Type B pancreatic cell (in vitro differentiated cells): ENCODE measurements around the gene TLX2. TPM values are rescaled to one million over a fixed set of nuclear protein-coding genes. Genes with fewer than 3 reads are reported as not detected.

Experiments used
- DNase-seq: peaks from one replicate; pipeline ENCODE4 v3.0.0; 2021; ENCODE audit warnings: mixed read lengths; ENCODE audit not compliant: unreplicated experiment; ENCODE audit errors: extremely low spot score
- H3K27ac Mint-ChIP-seq: 2 replicates; pipeline ENCODE4 v1.8.0; 2021; ENCODE audit warnings: mild to moderate bottlenecking, mixed read lengths
- H3K27me3 Mint-ChIP-seq: 2 replicates; pipeline ENCODE4 v1.8.0; 2021; ENCODE audit warnings: mixed read lengths
- H3K36me3 Mint-ChIP-seq: 2 replicates; pipeline ENCODE4 v1.8.0; 2021; ENCODE audit warnings: mixed read lengths
- H3K4me1 Mint-ChIP-seq: one replicate; pipeline ENCODE4 v1.8.0; 2021; ENCODE audit warnings: mixed read lengths; ENCODE audit not compliant: unreplicated experiment
- H3K4me3 Mint-ChIP-seq: 2 replicates; pipeline ENCODE4 v1.8.0; 2021; ENCODE audit warnings: mild to moderate bottlenecking, mixed read lengths
- H3K9me3 Mint-ChIP-seq: 2 replicates; pipeline ENCODE4 v1.8.0; 2021; ENCODE audit warnings: mixed read lengths
- total RNA-seq: library from RNA; stranded (reverse); gene quantifications from 2 replicates; pipeline ENCODE4 v1.2.1, GENCODE V29; 2021; ENCODE audit warnings: low replicate concordance
- TF ChIP-seq, protein P1 (sequence below): fragments of 200-600 bp; sonication (generic); conservative IDR thresholded peaks from 2 replicates; pipeline ENCODE4 v1.5.0; 2021; ENCODE audit warnings: antibody characterized with exemption, mild to moderate bottlenecking

Gene TLX2
- total RNA-seq, 1 donor from 2014 or later = 2.9 TPM

GRCh38 chr2:74499940-74500577, 14.2 kb upstream of the TLX2 start:
- H3K9me3 Mint-ChIP-seq = no peaks in the 10 kb centered on the region
- peaks cover 94% of the 10 kb centered on the region for H3K27me3 Mint-ChIP-seq
- DNase-seq = no peak
- peaks cover 37% of the 10 kb centered on the region for H3K4me1 Mint-ChIP-seq
- no peak overlapping the region for H3K27ac Mint-ChIP-seq
- TF ChIP-seq, protein P1, sequence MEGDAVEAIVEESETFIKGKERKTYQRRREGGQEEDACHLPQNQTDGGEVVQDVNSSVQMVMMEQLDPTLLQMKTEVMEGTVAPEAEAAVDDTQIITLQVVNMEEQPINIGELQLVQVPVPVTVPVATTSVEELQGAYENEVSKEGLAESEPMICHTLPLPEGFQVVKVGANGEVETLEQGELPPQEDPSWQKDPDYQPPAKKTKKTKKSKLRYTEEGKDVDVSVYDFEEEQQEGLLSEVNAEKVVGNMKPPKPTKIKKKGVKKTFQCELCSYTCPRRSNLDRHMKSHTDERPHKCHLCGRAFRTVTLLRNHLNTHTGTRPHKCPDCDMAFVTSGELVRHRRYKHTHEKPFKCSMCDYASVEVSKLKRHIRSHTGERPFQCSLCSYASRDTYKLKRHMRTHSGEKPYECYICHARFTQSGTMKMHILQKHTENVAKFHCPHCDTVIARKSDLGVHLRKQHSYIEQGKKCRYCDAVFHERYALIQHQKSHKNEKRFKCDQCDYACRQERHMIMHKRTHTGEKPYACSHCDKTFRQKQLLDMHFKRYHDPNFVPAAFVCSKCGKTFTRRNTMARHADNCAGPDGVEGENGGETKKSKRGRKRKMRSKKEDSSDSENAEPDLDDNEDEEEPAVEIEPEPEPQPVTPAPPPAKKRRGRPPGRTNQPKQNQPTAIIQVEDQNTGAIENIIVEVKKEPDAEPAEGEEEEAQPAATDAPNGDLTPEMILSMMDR = no peak
- H3K4me3 Mint-ChIP-seq = peak overlapping the region; percentile 73
- H3K36me3 Mint-ChIP-seq = peaks cover 16% of the 10 kb centered on the region

DNA sequence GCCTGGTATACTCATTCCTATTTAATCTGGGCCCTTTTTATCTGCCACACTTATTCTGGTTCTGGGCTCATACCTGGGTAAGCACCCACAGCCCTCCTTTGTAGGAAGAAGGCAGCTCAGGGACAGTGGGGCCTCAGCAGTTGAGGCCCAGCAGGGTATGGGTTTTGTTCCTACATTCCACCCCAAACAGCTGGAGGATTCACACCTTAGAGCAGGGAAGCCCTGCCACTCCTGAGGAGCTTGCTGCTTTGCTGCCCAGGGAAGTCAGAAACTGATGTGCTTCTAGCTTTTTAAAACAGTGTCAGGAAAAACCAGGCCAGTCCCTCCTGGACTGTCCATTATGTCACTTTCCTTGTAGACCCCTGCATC, 13.7 kb upstream of the TLX2 start:
- Mint-ChIP-seq H3K4me3 (peak overlapping the region; percentile 73), H3K9me3 (no peaks in the 10 kb centered on the region)

DNA sequence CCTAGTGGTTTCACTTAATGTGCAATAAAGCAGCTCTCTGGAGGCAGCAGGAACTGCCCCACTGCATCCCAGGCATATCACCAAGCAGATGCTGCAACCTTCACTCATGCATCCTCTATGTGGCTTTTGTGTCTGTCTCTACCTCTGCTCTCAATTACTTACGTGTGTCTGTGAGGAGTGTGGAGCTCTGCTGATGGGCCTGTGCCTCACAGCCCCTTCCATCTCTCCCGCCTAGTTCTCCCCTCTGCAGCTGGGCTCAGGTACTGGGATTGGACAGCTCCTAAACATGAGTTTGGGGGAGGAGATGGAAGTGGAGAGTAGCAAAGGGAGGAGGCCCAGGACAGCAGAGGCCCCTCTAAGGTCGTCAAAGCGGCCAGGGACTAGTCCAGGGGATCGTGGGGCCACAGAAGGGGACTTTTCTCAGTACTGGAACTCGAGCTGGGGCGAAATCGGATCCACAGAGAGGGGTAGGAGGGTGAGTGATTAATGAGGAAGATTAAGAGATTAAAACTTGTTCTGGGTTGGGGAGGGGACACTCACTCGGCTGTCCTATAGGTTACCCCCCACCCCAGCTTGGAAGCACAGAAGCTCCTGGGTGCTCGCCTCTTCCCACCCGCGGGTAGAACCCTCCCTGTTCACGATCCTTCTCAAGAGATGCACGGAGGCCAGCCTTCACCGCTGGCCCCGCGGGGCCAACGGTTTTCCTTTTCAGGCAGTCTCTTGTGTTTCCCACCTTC, 12.7 kb upstream of the TLX2 start:
- TF ChIP-seq, protein P1 = no peak
- Mint-ChIP-seq H3K27ac (peak overlapping the region; percentile 54), H3K4me3 (peak overlapping the region; percentile 86), H3K9me3 (no peaks in the 10 kb centered on the region), H3K4me1 (peaks cover 41% of the 10 kb centered on the region), H3K36me3 (peaks cover 18% of the 10 kb centered on the region), H3K27me3 (peaks cover 87% of the 10 kb centered on the region)
- no peak for DNase-seq

More for the DNA sequence above, 13.7 kb upstream of the TLX2 start:
- Mint-ChIP-seq H3K27me3 (peaks cover 95% of the 10 kb centered on the region), H3K4me1 (peaks cover 40% of the 10 kb centered on the region), H3K27ac (no peak overlapping the region), H3K36me3 (peaks cover 21% of the 10 kb centered on the region)
- TF ChIP-seq, protein P1 = no peak
- no peak for DNase-seq

DNA sequence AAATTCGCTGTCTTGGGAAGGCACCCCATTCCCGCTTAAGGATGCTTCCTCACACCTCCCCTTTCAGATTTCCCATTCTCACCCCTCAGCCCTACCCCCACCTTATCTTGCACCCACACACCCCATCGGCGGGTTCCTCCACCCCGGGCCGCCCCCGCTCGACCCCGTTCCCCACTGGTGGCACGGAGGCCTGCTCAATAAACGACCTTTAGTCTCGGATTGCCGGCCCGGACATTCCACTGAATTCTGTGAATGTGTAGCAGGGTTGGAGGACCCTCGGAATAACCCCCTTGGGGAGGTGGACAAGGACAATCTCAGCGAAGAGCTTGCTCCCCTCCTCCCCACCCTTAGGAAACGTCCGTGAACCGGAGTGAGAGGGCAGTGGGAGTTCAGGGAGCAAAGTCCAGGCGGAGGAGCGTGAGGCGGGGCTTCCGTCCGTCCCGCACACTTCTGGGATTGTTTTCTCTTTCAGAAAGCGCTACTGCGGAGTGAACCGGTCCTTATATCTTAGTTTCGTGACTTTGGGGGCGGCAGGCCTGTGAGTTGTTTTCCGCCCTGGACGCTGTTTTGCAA, 12.0 kb upstream of the TLX2 start:
- Mint-ChIP-seq H3K9me3 (no peaks in the 10 kb centered on the region), H3K4me1 (peaks cover 46% of the 10 kb centered on the region), H3K27ac (peak overlapping the region; percentile 54), H3K36me3 (peaks cover 22% of the 10 kb centered on the region), H3K4me3 (peak overlapping the region; percentile 86), H3K27me3 (peaks cover 83% of the 10 kb centered on the region)
- DNase-seq = no peak
- TF ChIP-seq, protein P1 = no peak

DNA sequence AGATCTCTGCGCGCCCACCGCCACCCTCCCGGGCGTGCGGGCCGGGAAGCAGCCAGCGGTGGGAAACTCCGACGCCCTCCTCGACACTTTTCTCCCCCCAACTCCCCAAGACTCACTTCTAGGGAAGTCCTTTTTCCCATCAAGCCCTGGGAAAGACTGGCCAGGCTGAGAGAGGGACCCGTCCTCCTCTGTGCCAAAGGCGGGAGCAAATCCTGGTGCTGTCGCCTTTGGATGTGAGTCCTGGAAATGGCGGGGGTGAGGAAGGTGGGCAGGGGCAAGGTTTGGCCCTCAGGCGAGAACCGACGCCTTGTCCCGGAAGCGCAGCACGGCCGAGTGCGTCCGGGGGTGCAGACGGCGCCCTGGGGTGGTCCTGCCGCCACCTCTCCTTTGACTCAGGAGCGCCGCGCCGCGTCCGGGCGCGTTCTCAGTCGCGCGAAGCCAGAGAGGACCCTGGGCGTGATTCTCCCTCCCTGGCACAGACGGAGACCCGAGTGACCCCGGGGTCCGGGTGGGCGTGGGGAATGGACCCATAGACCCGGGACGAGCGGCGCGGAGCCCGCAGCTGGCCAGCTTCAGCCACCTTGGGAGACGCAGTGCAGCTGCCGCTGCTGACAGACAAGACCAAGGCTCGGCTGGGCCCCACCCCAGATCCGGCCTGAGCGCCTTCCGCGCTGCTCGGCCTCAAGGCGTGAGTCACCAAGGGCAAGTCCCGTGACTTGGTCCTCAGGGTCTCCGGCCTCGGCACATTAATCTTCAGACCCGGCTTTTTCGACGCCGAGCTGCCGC, 11.3 kb upstream of the TLX2 start:
- H3K27ac Mint-ChIP-seq = peak overlapping the region; percentile 73
- DNase-seq = no peak
- peak overlapping the region; percentile 86 for H3K4me3 Mint-ChIP-seq
- H3K9me3 Mint-ChIP-seq = no peaks in the 10 kb centered on the region
- TF ChIP-seq, protein P1 = no peak
- H3K4me1 Mint-ChIP-seq = peaks cover 46% of the 10 kb centered on the region
- peaks cover 22% of the 10 kb centered on the region for H3K36me3 Mint-ChIP-seq
- peaks cover 76% of the 10 kb centered on the region for H3K27me3 Mint-ChIP-seq
